Small intestine (tissue), 7 donors: ENCODE results near the gene DNPEP. TPM values are rescaled to one million over a fixed set of nuclear protein-coding genes. Genes with fewer than 3 reads are reported as not detected.
"Not testable (repeated sequence)": the region's sequence is repeated elsewhere in the genome, so short reads cannot be mapped to it uniquely, and the experiment has no call there.

Experiments used
- DNase-seq, 2 donors: peaks; one replicate each; pipeline versions ENCODE4 v3.0.0 to v3.0.0-alpha.2; 2013
- FAIRE-seq: peaks from 2 replicates; lab custom pipeline; 2012; peaks lifted over from hg19 to GRCh38; lab: Jason Lieb, UNC
- H3K27ac ChIP-seq, 3 donors: one replicate each; pipeline ENCODE4 v1.5.1; 2013; ENCODE audit warnings: low read length in 2 of 3, mild to moderate bottlenecking in 2 of 3, control low read depth in 1 of 3, inconsistent platforms in 1 of 3, low read depth in 1 of 3, moderate library complexity in 1 of 3
- H3K27me3 ChIP-seq, 3 donors: one replicate each; pipeline ENCODE4 v1.6.1; 2013; ENCODE audit warnings: low read length in 3 of 3, inconsistent platforms in 1 of 3; ENCODE audit not compliant: control insufficient read depth in 3 of 3, insufficient read depth in 3 of 3
- H3K36me3 ChIP-seq, 3 donors: one replicate each; pipeline ENCODE4 v1.6.1; 2013; ENCODE audit warnings: low read length in 3 of 3, inconsistent platforms in 1 of 3, low read depth in 1 of 3, mild to moderate bottlenecking in 1 of 3, moderate library complexity in 1 of 3; ENCODE audit not compliant: control insufficient read depth in 3 of 3, insufficient read depth in 2 of 3
- H3K4me1 ChIP-seq, 3 donors: one replicate each; pipeline ENCODE4 v1.6.1; 2013; ENCODE audit warnings: low read length in 2 of 3, inconsistent platforms in 1 of 3, low read depth in 1 of 3, mild to moderate bottlenecking in 1 of 3, moderate library complexity in 1 of 3; ENCODE audit not compliant: control insufficient read depth in 3 of 3, insufficient read depth in 2 of 3
- H3K4me3 ChIP-seq, 3 donors: one replicate each; pipeline ENCODE4 v1.5.1; 2013; ENCODE audit warnings: low read length in 3 of 3, control low read depth in 1 of 3, inconsistent platforms in 1 of 3, low read depth in 1 of 3, mild to moderate bottlenecking in 1 of 3, moderate library complexity in 1 of 3
- H3K9me3 ChIP-seq, 2 donors: one replicate each; pipeline ENCODE4 v1.6.1; 2013; ENCODE audit warnings: low read depth in 1 of 2, low read length in 1 of 2; ENCODE audit not compliant: control insufficient read depth in 2 of 2, insufficient read depth in 1 of 2
- WGBS, 3 donors: extraction: QIAGEN DNeasy Blood & Tissue Kit; methylation state at CpG; one replicate each; pipeline ENCODE4 v1.1.7; 2013; 5-methylcytosine and 5-hydroxymethylcytosine counted together
- polyA plus RNA-seq, 4 donors: library from polyadenylated mRNA; stranded (reverse) in 3 of 4; unstranded in 1 of 4; fragments of 200-250 nt in 3 of 4; fragments of 120-200 nt in 1 of 4; gene quantifications; one replicate each; pipeline versions ENCODE4 v1.2.1 to v1.2.3, GENCODE V29; 2013
- donor health status: healthy with polysubstance abuse.
- donor health status: control.
- donor health status: control.
- donor health status: Bipolar disorder and iron deficiency.
- donor health status: healthy.

DNPEP gene
- polyA plus RNA-seq, 4 donors = 98.2 to 200 (median 165) TPM

- WGBS, 3 donors = 61 to 70% (median 65%) methylated on average over 5 of the region's 5 CpGs
- not testable (repeated sequence) for H3K27me3 ChIP-seq, H3K9me3 ChIP-seq, FAIRE-seq, H3K4me3 ChIP-seq, H3K4me1 ChIP-seq, H3K36me3 ChIP-seq, DNase-seq
- peak overlapping the region in 2 of 3 donors; percentile 21 to 25 for H3K27ac ChIP-seq
Observed at GRCh38 chr2:219407343-219407742, 19.6 kb upstream of the DNPEP start.

DNA sequence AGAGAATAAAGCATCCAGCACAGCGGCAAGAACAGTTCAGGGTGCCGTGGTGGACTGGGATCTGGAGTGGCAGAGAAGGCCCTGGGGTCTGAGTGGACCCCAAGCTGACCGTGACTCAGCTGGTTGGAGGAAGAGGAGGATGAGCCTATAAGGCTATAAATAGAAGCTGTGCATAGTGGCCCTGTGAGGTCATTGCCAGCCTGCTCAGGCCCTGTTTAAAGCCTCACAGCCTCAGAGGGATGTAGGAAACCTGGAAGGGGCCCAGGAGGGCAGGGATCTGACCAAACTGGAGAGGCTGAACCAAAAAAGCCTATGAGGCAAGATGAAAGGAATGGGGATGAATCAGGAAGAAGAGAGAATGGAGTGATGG is 19.1 kb upstream of the DNPEP start:
- FAIRE-seq (no peak), DNase-seq (no peak)
- Histone ChIP-seq H3K27ac (peak overlapping the region in 2 of 3 donors; percentile 33 to 71), H3K27me3 (peaks cover 0 to under 1% (median 0%) of the 10 kb centered on the region in 3 donors), H3K36me3 (no peaks in the 10 kb centered on the region), H3K9me3 (no peaks in the 10 kb centered on the region), H3K4me3 (no peak overlapping the region), H3K4me1 (peaks cover 0 to 5% (median 0%) of the 10 kb centered on the region in 3 donors)
- 58 to 85% (median 76%) methylated on average over 3 of the region's 3 CpGs for WGBS, 3 donors

DNA sequence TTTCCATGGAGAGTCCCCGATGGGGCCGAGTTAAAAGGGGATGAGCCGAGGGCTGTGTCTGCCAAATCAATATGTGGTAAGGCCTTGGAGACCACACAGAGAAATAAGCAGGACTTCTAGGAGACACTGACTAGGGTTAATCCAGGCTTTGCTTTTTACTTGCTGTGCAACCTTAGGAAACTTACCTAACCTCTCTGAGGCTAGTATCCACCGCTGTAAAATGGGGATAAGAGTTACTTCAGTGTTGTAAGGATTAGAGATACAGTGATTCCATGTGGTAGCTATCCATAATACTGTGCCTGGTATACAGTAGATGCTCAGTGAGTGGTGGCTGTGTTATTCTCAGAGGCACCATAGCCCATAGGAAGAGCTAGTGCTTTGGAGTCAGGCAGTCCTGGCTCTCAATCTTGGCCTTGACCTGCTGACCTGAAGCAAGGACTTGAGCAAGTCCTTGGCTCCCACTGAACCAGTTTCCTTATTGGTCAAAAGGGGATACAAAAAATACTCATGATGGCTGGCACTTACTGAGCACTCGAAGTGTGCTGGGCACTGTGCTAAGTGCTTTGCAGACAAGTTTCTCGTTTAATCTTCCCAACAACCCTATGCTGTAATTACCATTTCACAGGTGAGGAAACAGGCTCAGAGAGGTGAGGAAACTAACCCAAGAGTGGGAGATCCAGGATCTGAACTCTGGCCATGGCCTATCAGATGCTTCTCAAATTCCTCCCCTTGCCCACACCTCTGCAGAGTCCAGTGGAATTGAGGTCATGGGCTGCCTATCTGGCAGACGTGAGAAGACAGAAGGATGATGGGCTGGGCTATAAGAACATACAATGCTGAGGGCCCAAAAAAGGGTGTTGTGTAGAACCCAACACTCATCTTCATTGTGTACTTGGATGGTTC is 18.5 kb upstream of the DNPEP start:
- Histone ChIP-seq H3K4me3 (no peak overlapping the region), H3K27me3 (no peaks in the 10 kb centered on the region), H3K27ac (peak overlapping the region in 2 of 3 donors; percentile 33 to 71), H3K4me1 (peaks cover 0 to 5% (median 0%) of the 10 kb centered on the region in 3 donors), H3K36me3 (no peaks in the 10 kb centered on the region), H3K9me3 (no peaks in the 10 kb centered on the region)
- FAIRE-seq = no peak
- WGBS, 3 donors = 84 to 86% (median 85%) methylated on average over 7 of the region's 7 CpGs
- DNase-seq = no peak

- H3K36me3 ChIP-seq = no peaks in the 10 kb centered on the region
- FAIRE-seq = no peak
- DNase-seq = no peak
- WGBS, 3 donors = 41 to 69% (median 52%) methylated on average over 8 to 9 of the region's 9 CpGs
- H3K27ac ChIP-seq = peak overlapping the region in 1 of 3 donors; percentile 18
- no peaks in the 10 kb centered on the region for H3K9me3 ChIP-seq
- H3K4me1 ChIP-seq = peaks cover 0 to 10% (median 2%) of the 10 kb centered on the region in 3 donors
- no peak overlapping the region for H3K4me3 ChIP-seq
- H3K27me3 ChIP-seq = no peaks in the 10 kb centered on the region
Observed at GRCh38 chr2:219405451-219405850, 17.7 kb upstream of the DNPEP start.

GRCh38 chr2:219404954-219405353 is 17.2 kb upstream of the DNPEP start:
- no peaks in the 10 kb centered on the region for H3K27me3 ChIP-seq
- H3K27ac ChIP-seq = peak overlapping the region in 1 of 3 donors; percentile 18
- 70 to 78% (median 76%) methylated on average over 6 to 7 of the region's 7 CpGs for WGBS, 3 donors
- H3K4me1 ChIP-seq = peaks cover 0 to 15% (median 5%) of the 10 kb centered on the region in 3 donors
- H3K4me3 ChIP-seq = no peak overlapping the region
- no peaks in the 10 kb centered on the region for H3K9me3 ChIP-seq
- H3K36me3 ChIP-seq = no peaks in the 10 kb centered on the region
- no peak for FAIRE-seq
- DNase-seq = no peak

GRCh38 chr2:219404291-219404910 is 16.7 kb upstream of the DNPEP start:
- DNase-seq (no peak), FAIRE-seq (no peak)
- H3K4me3 ChIP-seq = no peak overlapping the region
- peaks cover 3 to 20% (median 8%) of the 10 kb centered on the region in 3 donors for H3K4me1 ChIP-seq
- no peaks in the 10 kb centered on the region for H3K36me3 ChIP-seq
- no peaks in the 10 kb centered on the region for H3K9me3 ChIP-seq
- WGBS, 3 donors = 80 to 85% (median 81%) methylated on average over 10 of the region's 10 CpGs
- peak overlapping the region in 1 of 3 donors; percentile 18 for H3K27ac ChIP-seq
- H3K27me3 ChIP-seq = no peaks in the 10 kb centered on the region

DNA sequence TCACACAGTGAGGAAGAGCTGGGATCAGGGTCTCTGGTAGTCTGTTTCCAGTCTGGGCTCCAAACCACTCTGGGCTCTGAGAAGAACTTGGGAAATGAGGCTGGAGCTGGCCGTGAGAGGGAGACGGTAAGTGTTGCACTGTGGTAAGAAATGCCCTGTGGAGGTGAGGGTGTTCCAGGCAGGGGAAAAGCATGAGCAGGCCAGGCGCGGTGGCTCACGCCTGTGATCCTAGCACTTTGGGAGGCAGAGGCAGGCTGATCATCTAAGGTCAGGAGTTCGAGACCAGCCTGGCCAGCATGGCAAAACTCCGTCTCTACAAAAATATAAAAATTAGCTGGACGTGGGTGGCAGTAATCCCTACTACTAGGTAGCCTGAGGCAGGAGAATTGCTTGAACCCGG is 16.1 kb upstream of the DNPEP start:
- DNase-seq (no peak), FAIRE-seq (no peak)
- 90 to 97% (median 91%) methylated on average over 9 of the region's 9 CpGs for WGBS, 3 donors
- H3K27ac ChIP-seq = no peak overlapping the region
- H3K36me3 ChIP-seq = no peaks in the 10 kb centered on the region
- H3K4me1 ChIP-seq = peaks cover 6 to 26% (median 10%) of the 10 kb centered on the region in 3 donors
- H3K4me3 ChIP-seq = no peak overlapping the region
- no peaks in the 10 kb centered on the region for H3K27me3 ChIP-seq
- no peaks in the 10 kb centered on the region for H3K9me3 ChIP-seq

- H3K27me3 ChIP-seq = no peaks in the 10 kb centered on the region
- H3K27ac ChIP-seq = no peak overlapping the region
- FAIRE-seq (no peak), DNase-seq (peak; percentile 71 to 78)
- peaks cover 10 to 34% (median 11%) of the 10 kb centered on the region in 3 donors for H3K4me1 ChIP-seq
- WGBS, 3 donors = 18 to 20% (median 20%) methylated on average over 15 of the region's 15 CpGs
- H3K36me3 ChIP-seq = no peaks in the 10 kb centered on the region
- no peaks in the 10 kb centered on the region for H3K9me3 ChIP-seq
- H3K4me3 ChIP-seq = no peak overlapping the region
Observed at GRCh38 chr2:219402665-219403515, 15.2 kb upstream of the DNPEP start.
